Measurements from ENCODE around the gene FAM170B.

FAM170B gene

GRCh38 chr10:49119746-49120145 is 14.1 kb downstream of the FAM170B start:
- no peak for DNase-seq

- DNase-seq = no peak
Measured at GRCh38 chr10:49118430-49119074, 15.3 kb downstream of the FAM170B start.

GRCh38 chr10:49117376-49118070 is 16.3 kb downstream of the FAM170B start:
- no peak for DNase-seq

GRCh38 chr10:49116509-49117375 is 17.1 kb downstream of the FAM170B start:
- DNase-seq = no peak

GRCh38 chr10:49115796-49116508 is 17.9 kb downstream of the FAM170B start:
- no peak for DNase-seq

DNA sequence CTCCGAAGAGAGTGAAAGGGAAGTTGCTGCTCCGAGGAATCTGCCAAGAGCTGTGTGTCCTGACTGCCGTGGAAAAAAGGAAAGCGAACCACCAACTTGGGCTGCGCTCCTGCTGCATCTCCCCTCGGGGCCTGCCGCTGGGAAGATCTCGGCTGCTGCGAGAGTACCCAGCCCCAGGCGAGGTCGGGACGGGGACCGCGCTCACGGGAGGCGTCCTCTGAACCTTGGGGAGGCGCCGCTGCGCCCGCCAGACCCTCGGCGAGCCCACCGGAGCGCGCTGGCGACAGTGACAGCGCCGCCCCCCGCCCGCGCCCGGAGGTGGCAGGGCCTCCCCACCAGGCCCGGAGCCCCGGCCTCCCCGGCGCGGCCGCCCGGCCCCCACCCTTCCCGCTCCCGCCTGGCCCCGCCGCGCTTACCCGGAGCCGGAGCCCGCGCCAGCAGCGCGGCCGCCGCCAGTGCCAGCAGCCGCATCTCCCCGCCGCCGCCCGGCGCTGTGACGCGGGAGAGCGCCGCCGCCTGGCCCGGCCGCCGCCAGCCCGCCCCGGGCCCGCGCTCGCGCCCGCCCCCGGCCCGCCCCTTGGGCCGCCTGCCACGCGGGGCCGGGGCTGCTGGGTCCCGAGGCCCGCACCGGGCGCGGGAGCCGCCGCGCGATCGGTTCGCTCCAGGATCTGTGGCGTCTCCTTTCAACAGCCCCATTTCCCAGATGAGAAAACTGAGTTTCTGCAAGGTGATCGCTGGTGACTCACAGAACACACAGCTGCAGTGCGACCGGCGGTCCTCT is 18.6 kb downstream of the FAM170B start, which contains the start of gene VSTM4:
TSS of gene VSTM4 (minus strand) at position 508 of the 781 bp plus-strand sequence. CDS start at position 471, 37 bp downstream.
- no peak for DNase-seq

DNA sequence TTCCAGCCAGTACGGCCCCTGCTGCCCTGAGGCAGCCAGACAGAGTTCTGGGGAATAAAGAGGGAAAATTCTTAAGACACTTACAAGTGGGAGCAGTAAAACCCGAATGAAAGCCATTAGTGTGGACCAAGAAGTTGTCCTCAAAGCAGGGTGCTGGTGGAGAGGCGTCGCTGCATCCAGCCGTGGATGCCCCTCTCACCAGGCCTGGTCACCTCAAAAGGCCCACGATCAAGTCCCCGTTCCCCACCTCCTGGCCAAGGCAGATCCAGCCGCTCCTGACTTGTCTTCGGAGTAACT is 19.2 kb downstream of the FAM170B start:
- no peak for DNase-seq

DNA sequence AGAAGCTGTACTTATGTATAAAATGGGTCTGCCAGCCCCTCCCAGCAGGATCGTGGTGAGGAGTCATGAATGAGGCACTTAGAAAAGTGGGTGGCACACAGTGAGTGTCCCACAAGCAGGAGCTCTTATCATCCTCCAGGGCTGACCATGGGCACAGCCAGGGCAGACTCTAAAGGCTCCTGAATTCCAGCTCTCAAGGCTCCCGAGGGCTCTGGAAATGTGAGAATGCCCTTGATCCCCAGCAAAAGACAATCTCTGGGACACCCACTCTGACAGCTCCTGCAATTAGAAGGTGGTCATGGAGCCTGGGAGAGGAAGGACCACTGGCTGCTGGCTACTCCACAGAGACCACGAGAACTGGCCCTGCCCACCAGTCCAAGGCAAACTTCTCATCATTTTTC is 20.1 kb downstream of the FAM170B start:
- no peak for DNase-seq

DNA sequence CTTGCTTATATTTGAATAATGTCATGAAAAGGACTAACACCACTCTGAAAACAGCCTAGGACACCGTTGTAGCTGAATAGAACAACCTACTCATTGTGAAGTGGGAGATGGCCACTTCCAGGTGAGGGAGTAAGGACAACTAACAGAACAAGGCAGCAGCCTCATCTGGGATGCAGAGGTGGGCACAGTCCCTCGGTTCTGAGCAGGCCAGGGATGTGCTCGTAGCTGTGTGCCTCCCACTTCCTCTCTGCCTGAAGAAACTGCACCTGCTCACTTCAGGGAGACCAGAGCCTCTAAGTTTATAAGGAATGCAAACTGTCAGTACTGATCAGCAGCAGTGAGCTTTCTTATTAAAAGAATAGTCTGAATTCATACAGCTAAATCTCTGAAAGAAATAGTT is 21.0 kb downstream of the FAM170B start:
- no peak for DNase-seq

DNA sequence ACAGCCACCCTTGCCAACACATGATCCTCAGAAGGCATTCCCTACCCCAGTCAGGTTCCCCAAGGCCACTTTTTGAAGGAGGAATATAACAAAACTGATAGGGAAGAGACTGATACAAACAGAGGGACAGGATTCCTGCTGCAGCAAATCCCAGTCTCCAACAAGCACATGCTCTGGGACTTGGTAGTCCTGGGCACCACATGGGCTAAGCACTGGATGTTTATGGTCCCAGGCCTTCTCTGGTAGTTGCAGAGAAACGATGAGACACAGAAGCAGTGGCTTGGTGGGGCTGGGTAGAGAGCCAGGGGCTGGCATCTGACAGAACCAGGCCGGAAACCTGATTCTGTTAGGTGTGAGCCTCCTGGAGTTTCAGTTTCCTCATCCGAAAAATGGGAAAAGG is 21.7 kb downstream of the FAM170B start:
- no peak for DNase-seq

DNA sequence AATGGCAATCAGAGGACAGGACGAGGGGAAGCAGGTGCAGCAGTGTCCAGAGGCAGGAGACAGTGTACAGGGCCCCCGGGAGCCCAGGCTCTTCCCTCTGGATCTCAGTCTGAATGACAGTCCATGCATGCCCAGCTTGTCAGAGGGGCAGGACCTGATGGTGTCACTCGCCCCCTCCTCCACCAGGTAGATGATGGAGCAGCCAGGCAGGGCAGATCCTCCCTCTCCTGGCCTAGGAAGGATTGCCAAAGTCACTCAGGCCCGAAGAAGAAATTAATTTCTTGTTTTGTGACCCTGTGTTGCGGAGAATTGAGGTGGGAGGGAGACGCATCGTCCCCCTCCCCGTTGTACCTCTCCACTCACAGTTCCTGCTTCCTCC is 22.5 kb downstream of the FAM170B start:
- no peak for DNase-seq

DNA sequence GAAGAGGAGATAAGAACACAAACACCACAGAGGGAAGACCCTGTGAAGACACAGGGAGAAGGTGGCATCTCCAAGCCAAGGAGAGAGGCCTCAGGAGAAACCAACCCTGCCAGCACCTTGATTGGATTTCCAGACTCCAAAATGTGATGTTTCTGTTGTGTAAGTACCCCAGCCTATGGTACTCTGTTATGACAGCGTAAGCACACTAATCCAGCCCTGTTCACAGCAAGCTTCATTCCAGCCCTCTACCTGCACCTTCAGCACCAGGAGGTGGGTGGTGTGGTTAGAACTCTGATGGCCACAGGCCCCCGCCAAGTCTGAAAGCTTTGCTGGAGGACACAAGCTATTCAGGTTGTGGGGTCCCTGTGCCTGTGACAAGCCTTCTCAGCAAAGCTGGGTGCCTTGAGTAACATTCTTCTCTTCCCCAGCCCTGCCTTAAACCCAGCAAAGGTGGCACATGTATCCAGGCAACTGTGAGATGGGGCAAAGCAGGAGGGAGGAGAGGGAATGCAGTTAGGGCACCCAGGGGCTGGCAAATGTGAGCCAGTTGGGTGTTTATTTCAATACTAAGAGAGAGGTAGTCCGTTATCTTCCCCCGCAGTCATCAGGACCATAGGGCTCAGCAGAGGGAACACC is 23.0 kb downstream of the FAM170B start:
- no peak for DNase-seq

- DNase-seq = no peak
Measured at GRCh38 chr10:49109669-49110340, 24.0 kb downstream of the FAM170B start.

GRCh38 chr10:49108656-49109055 is 25.2 kb downstream of the FAM170B start:
- no peak for DNase-seq

DNA sequence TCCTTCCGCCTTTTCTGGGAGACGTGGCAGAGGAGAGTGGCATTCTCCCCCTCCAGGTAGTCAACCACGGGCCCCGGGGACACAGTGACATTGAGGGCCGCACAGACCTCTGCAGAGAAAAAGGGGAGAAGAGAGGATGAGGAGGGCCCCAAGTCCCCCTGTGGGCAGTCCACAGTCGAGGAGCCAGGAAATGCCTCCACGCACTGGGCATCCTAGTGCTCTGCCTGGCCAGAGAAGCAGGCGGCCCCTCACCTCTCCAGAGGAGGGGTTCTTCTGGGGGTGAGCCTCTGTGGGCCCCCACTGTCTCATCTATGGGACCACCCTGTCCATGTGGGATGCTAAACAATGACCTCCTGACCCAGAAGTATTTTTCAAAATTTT is 25.9 kb downstream of the FAM170B start:
- no peak for DNase-seq

- no peak for DNase-seq
Measured at GRCh38 chr10:49107111-49107886, 26.5 kb downstream of the FAM170B start.

DNA sequence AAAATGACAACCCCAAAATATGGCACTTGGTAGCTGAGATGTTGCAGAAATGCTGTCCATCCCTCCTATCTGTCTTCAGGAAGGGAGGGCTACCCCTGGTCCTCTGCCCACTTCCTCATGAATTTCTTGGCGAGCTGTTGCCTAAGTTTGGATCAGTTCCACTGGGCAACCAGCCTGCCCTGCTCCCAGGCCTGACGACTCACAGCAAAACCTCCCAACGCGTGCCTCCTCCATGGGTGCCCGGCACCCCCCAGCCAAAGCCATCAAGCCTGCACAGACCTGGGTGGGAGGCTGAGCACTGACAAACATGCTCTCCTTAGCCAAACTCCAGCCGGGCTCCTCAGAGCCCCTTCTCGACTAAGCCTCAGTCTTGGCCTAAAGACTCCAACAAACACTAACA is 27.4 kb downstream of the FAM170B start:
- no peak for DNase-seq

- no peak for DNase-seq
Measured at GRCh38 chr10:49105076-49105475, 28.7 kb downstream of the FAM170B start.

DNA sequence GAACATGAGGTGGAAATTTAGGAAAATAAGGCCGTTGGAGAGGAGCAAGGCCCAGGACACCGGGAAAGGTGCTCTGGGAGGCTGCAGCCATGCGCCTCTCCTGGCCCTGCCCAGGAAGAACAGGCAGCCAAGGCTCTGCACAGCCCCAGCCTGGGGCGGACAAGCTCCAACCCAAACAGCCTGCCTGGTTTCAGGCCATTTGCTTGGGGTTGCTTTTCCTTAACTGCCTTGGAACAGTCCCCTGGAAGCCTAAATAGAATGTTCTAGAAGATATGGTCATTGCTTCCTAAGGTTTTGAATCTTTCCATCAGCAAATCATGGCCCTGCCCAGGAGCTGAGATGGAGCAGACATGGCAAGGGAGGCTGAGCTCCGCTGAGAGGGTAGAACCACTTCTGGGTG is 29.5 kb downstream of the FAM170B start:
- DNase-seq = no peak

DNA sequence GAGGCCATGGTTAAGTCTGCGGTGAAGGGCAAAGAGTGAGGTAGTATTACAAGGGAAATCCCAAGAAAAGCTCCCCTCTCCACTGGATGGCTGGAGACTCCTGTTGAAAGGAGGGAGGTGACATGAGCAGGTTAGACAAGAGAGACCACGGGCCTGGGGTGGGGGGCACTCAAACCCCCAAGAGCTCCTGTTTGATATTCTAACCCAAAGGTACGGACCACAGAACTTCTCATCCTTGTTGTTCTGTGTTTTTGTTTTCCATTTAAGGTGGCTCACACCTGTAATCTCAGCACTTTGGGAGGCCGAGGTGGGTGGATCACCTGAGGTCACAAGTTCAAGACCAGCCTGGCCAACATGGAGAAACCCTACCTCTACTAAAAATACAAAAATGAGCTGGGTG is 30.1 kb downstream of the FAM170B start:
- no peak for DNase-seq

GRCh38 chr10:49099046-49099445 is 34.8 kb downstream of the FAM170B start:
- no peak for DNase-seq

Data from SIG-M5 (cell line).